GM19351 (cell line): ENCODE results near the gene DDAH1.

Experiments used
- ATAC-seq: cut with Tn5 transposase; IDR thresholded peaks from one replicate; pipeline ENCODE4 v1.9.1; 2021; ENCODE audit warnings: mild to moderate bottlenecking, moderate library complexity; ENCODE audit not compliant: unreplicated experiment

Gene DDAH1

GRCh38 chr1:85445906-85446305, 19.1 kb downstream of the DDAH1 start:
- ATAC-seq: no peak

GRCh38 chr1:85444381-85444780, 20.6 kb downstream of the DDAH1 start:
- ATAC-seq: no peak

GRCh38 chr1:85440612-85441011, 24.3 kb downstream of the DDAH1 start:
- ATAC-seq: no peak

- no peak for ATAC-seq
Observed at GRCh38 chr1:85438353-85438752, 26.6 kb downstream of the DDAH1 start.

GRCh38 chr1:85437139-85437538, 27.8 kb downstream of the DDAH1 start:
- ATAC-seq: no peak

- ATAC-seq: no peak
Observed at GRCh38 chr1:85433096-85433495, 31.9 kb downstream of the DDAH1 start.

GRCh38 chr1:85428471-85429089, 36.4 kb downstream of the DDAH1 start:
- ATAC-seq: no peak

GRCh38 chr1:85427849-85428248, 37.1 kb downstream of the DDAH1 start:
- no peak for ATAC-seq

GRCh38 chr1:85427331-85427730, 37.6 kb downstream of the DDAH1 start:
- no peak for ATAC-seq

- ATAC-seq: no peak
Observed at GRCh38 chr1:85421179-85421578, 43.8 kb downstream of the DDAH1 start.

- no peak for ATAC-seq
Observed at GRCh38 chr1:85420199-85420598, 44.8 kb downstream of the DDAH1 start.

- no peak for ATAC-seq
Observed at GRCh38 chr1:85417876-85418275, 47.1 kb downstream of the DDAH1 start.

GRCh38 chr1:85417017-85417416, 47.9 kb downstream of the DDAH1 start:
- no peak for ATAC-seq

- ATAC-seq: no peak
Observed at GRCh38 chr1:85413169-85413568, 51.8 kb downstream of the DDAH1 start.

- no peak for ATAC-seq
Observed at GRCh38 chr1:85411567-85412305, 53.2 kb downstream of the DDAH1 start.

- ATAC-seq: no peak
Observed at GRCh38 chr1:85409516-85409915, 55.4 kb downstream of the DDAH1 start.

GRCh38 chr1:85407746-85408377, 57.1 kb downstream of the DDAH1 start:
- no peak for ATAC-seq

GRCh38 chr1:85406887-85407533, 57.9 kb downstream of the DDAH1 start:
- ATAC-seq: no peak

GRCh38 chr1:85406081-85406480, 58.9 kb downstream of the DDAH1 start:
- ATAC-seq: no peak

GRCh38 chr1:85404408-85404807, 60.6 kb downstream of the DDAH1 start:
- no peak for ATAC-seq

- no peak for ATAC-seq
Observed at GRCh38 chr1:85398391-85399064, 66.4 kb downstream of the DDAH1 start.
